Stimulated activated CD4-positive, alpha-beta T cell treated with anti-CD3 and anti-CD28 coated beads, Interleukin-1b, Interleukin-23, amount 100 ng/mL, for 24 hours (primary cell): ENCODE measurements around the gene PDE9A.

Source experiments
- DNase-seq, 4 experiments: peaks; one replicate each; pipeline ENCODE4 v3.0.0-alpha.2; 2020; ENCODE audit warnings: low read depth in 4 of 4, low spot score in 1 of 4

The PDE9A gene

DNA sequence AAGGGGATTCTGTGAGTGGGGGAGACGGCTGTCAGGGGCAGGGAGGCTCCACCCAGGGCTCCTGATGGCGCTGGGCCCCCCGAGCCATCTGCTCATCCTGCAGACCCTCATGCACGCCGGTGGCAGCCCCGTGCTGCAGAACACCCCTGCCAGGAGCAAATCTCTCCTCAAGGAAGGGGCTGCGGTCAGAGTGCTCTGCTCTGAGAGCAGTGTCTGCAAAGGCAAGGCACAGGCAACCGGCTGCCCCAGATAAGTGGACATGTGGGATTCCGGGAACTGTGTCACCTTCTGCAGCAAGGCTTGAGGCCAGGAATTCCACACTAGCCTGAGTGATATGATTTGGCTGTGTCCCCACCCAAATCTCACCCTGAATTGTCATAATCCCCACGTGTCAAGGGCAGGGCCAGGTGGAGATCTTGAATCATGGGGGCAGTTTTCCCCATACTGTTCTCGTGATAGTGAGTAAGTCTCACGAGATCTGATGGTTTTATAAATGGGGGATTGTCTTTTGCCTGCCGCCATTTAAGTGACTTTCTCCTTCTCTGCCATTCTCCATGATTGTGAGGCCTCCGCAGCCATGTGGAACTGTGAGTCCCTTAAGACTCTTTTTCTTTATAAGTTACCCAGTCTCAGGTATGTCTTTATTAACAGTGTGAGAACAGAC lies 101.0 kb downstream of the PDE9A start:
- DNase-seq, result no peak

- no peak for DNase-seq
Observed at GRCh38 chr21:42755031-42755665, 101.7 kb downstream of the PDE9A start.

GRCh38 chr21:42755766-42756579 lies 102.6 kb downstream of the PDE9A start:
- no peak for DNase-seq

DNA sequence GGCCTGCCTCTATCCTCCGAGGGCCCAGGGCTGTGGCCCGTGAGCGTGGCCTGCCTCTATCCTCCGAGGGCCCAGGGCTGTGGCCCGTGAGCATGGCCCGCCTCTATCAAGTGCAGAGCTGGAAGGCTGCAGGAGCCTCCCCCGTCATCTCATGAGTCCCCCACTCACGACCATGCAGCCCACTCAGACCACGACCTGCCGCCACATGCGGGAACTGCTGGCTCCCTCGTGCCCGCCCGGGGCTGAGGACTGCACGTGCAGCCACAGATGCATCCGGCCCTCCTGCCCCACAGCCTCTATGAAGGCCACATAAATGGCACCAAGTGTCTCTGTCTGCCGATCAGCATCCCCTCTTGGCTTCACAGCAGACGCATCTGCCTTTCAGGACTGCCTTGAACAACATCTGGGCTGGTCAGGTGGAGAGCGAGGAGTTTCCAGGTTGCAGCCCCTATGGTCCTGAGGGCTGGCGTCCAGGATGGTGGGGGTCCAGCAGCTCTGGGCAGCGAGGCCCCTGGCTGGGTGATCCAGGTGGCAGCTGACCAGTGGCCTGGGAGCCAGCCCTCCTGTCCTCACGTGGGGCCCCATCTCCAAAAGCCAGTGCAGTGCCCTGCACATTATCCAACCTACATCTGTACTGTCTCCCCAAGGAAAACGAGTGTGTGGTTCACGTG lies 103.3 kb downstream of the PDE9A start:
- no peak for DNase-seq

- DNase-seq, result no peak
Observed at GRCh38 chr21:42757422-42757821, 104.0 kb downstream of the PDE9A start.

DNA sequence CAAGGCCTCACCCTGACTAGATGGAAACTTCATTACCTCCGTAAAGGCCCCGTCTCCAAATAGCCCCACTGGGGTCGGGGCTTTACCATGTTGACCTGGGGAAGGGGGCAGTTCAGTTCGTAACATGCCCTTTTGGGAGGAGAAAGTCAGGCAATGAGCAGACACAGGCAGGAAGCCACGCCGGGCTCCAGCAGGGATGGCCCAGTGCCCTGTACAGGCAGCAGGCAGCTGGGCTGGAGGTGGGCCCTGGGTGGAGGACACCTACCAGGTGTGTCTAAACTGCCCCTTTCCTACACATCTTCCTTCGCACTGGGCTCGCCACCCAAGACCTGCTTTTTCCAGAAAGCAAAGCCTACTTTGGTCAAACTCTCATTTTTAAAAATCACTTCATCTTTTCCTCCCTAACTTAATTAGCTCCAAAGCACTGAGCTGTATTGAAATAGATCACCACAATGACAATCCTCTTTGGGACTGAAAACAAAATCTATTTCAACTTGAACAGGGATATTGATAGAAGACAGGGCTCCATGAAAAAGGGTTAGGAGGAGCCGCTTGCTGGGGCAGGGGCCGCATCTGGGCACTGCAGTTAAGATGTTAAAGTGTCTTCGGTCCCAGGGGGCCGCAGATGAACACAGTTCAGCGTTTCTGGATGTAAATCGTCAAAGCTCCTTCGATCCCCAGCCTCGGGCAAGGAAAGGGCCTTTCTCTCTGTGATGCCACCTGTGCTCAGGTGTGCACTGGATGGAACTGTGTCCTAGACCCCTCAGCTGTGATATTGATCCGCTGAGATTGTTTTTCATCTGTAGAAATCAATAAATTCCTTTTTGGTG lies 104.6 kb downstream of the PDE9A start:
- no peak for DNase-seq

GRCh38 chr21:42758721-42759593 lies 105.5 kb downstream of the PDE9A start:
- no peak for DNase-seq

- DNase-seq, result no peak
Observed at GRCh38 chr21:42759594-42759927, 106.1 kb downstream of the PDE9A start.

DNA sequence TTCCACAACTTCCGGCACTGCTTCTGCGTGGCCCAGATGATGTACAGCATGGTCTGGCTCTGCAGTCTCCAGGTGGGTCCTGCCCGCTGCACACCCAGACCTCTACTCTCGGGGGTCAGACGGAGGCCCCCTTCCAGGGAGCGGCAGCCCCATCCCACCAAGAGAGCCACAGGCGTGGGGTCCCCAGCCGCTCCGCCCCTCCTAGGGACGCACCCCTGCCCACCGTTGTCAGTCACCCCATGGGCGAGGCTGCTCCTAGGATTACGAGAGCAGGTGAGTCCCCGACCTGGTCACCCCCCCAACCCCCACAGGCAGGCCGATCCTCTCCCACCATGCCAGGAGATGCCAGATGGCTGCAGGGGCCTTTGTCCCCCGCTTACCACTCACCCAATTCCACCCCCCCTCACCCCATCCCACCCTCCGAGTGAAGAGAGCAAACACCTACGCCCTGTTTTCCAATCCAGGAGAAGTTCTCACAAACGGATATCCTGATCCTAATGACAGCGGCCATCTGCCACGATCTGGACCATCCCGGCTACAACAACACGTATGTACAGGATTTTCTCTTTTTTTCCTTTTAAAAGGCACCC lies 107.0 kb downstream of the PDE9A start:
- DNase-seq, result no peak

DNA sequence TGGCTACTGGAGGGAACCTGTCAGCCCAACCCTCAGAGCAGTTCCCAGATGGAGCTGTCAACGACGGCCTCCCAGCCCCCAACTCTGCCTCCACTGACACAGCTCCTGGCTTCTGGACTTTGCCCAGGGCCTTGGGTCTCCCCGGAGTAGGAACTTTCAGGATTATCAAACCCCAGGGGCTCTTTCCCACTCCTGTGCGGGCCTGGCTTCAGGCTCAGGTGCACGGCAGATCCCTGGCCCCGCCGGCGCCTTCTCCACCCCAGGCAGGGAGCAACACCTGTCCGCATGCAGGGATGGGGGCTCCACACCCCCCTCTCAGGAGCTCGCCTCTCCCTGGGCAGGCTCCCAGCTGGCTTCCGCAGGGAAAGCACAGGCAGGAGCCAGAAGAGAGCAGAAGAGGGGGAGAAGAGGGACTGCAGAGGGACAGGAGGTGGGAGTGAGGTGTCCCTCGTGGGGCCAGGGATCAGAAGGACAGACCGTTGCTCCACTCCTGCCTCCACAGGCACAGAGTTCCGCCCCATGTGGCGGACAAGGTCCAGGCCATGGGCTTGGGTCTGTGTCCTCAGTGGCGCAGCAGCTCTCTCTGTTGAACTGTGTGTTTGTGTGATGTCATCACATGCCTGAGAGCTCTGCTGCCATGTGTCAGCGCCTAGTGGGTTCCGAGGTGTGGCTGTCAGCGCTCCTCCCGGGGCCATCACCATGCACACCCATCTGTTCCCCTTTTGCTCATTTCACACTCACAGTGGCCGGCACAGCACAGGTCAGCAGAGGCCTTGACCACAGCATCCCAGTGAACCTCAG lies 107.7 kb downstream of the PDE9A start:
- no peak for DNase-seq

- no peak for DNase-seq
Observed at GRCh38 chr21:42761776-42762335, 108.4 kb downstream of the PDE9A start.

- DNase-seq, result no peak
Observed at GRCh38 chr21:42763581-42764442, 110.4 kb downstream of the PDE9A start.

DNA sequence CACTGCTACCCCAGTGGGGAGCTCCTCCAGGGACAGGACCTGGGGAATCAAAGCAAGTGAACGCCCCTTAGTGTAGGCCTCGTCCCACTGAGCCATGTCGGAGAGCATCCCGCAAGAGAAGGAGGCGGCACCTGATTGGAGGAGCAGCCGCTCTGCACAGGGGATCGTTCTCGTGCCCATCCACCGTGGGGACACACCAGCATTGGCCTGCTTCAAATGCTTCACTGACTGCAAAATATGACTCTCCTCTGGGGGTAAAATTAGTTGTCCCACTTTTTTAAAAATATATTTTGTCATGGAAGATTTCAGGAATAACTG lies 111.0 kb downstream of the PDE9A start:
- DNase-seq, result no peak

- no peak for DNase-seq
Observed at GRCh38 chr21:42764883-42765282, 111.5 kb downstream of the PDE9A start.

DNA sequence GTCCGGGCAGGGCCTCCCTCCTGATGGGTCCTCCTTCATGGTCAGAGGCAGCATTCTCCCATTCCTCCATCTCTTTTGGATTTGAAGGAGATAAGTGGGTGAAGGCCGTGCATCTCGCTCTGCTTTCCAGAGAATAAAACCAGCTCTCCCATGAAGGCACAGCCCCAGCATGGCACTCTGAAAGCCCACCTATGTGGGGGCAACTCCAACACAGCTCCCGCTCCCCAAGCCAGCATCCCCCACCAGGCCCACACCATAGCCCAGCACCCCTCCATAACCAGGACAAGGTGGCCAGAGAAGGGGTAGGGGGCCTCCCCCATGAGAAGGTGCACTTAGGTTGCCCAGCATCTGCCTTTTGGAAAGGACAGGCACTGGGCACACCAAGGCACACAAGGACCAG lies 112.2 kb downstream of the PDE9A start:
- DNase-seq, result no peak

- no peak for DNase-seq
Observed at GRCh38 chr21:42766739-42767560, 113.5 kb downstream of the PDE9A start.

GRCh38 chr21:42767561-42767835 lies 114.1 kb downstream of the PDE9A start:
- DNase-seq, result no peak
